ENCODE results near the gene LETM1. TPM values are rescaled to one million over a fixed set of nuclear protein-coding genes. Genes with fewer than 3 reads are reported as not detected.

Gene LETM1
- total RNA-seq, 5 donors from 2014 or later (not counting 1 experiment from before 2014, with no cell fraction given) = 35.4 to 60.3 (median 53.5) TPM

DNA sequence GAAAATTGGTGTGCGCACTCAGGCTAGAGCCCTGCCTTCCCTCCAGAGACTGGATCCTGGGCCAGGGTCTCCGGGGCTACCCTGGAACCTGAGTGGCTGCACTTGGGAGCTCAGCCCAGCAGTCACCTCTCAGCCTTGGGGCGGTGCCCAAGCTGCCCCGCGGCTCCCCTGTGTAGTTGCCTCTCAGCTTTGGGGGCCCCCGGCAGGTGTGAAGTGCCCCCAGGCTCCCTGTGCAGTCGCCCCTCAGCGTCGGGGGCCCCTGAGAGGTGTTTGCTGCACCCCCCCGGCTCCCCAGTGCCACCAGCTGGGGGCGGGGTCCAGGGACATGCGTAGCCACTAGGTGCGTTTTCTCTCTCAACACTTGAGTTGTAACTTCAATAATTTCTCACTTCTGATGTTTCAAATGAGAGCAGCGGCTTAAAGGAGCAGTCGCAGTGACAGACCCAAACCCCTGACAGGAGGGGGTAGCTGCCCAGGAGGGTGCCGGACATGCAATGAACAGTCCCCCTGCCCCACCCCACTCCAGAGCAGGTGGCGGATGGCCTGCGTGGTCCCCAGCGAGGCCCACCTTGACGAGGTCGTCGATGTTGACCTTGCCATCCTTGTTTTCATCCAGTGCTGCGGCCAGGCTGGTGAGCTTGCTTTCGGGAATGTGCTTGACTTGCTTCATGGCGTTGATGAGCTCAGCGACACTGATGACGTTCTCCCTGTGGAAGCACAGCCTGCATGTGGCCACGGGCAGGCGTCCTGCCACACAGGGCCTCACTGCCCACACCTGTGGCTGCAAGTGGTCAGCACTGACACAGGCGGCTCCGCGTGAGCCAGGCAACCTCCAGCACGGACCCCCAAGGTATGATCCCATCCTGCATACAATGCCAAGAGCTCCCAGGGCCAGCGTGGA, 40.6 kb downstream of the LETM1 start:
- no peak overlapping the region for H3K4me3 Mint-ChIP-seq
- no peak overlapping the region for H3K27ac Mint-ChIP-seq
- ChIA-PET POLR2A (interaction anchor here in 1 of 2 donors (0.6 kb wide), 1 partner anchor 79 kb away, joined by 7 read pairs; no protein-coding TSS in a partner anchor), CTCF (interaction anchor here in 1 of 2 donors (0.6 kb wide), 1 partner anchor 32 kb away, joined by 3 read pairs; no protein-coding TSS in a partner anchor)
- no peaks in the 10 kb centered on the region for H3K4me1 Mint-ChIP-seq
- WGBS (ENCODE audit: insufficient coverage) = 95% methylated on average over 33 of the region's 34 CpGs
- Histone ChIP-seq H3K27ac (ENCODE audit: low read length) (no peak overlapping the region), H3K9me3 (no peaks in the 10 kb centered on the region), H3K36me3 (ENCODE audit: control insufficient read depth in 2 of 2, extremely low read depth in 1 of 2, insufficient read depth in 1 of 2, low read length in 1 of 2) (peaks cover 31 to 62% of the 10 kb centered on the region in 2 donors), H3K27me3 (replicated peaks in 1 of 2; ENCODE audit: control insufficient read depth in 2 of 2, extremely low read depth in 1 of 2, insufficient read depth in 2 of 2, low read length in 1 of 2) (no peaks in the 10 kb centered on the region), H3K4me1 (ENCODE audit: control insufficient read depth in 1 of 2, extremely low read depth in 1 of 2, insufficient read depth in 2 of 2, low read length in 2 of 2) (peaks cover 0 to under 1% of the 10 kb centered on the region in 2 experiments), H3K4me3 (ENCODE audit: control insufficient read depth in 1 of 2, extremely low read depth in 1 of 2, low read length in 1 of 2) (no peak overlapping the region)
- DNase-seq (no peak), ATAC-seq (replicated peaks in 1 of 4) (no peak)
- H3K36me3 Mint-ChIP-seq = peaks cover 38% of the 10 kb centered on the region
- no peaks in the 10 kb centered on the region for H3K27me3 Mint-ChIP-seq
- H3K9me3 Mint-ChIP-seq = no peaks in the 10 kb centered on the region

GRCh38 chr4:1814453-1814852, 41.5 kb downstream of the LETM1 start:
- Mint-ChIP-seq H3K4me3 (no peak overlapping the region), H3K27me3 (no peaks in the 10 kb centered on the region), H3K9me3 (no peaks in the 10 kb centered on the region), H3K36me3 (peaks cover 29% of the 10 kb centered on the region), H3K4me1 (no peaks in the 10 kb centered on the region), H3K27ac (no peak overlapping the region)
- H3K9me3 ChIP-seq = no peaks in the 10 kb centered on the region
- H3K4me1 ChIP-seq (ENCODE audit: control insufficient read depth in 1 of 2, extremely low read depth in 1 of 2, insufficient read depth in 2 of 2, low read length in 2 of 2) = peaks cover 0 to 4% of the 10 kb centered on the region in 2 experiments
- peaks cover 29 to 56% of the 10 kb centered on the region in 2 donors for H3K36me3 ChIP-seq (ENCODE audit: control insufficient read depth in 2 of 2, extremely low read depth in 1 of 2, insufficient read depth in 1 of 2, low read length in 1 of 2)
- 94% methylated on average over 8 of the region's 8 CpGs for WGBS (ENCODE audit: insufficient coverage)
- ChIA-PET CTCF (no interaction called here), POLR2A (interaction anchor here in 1 of 2 donors (0.6 kb wide), 1 partner anchor 78 kb away, joined by 7 read pairs; no protein-coding TSS in a partner anchor)
- ATAC-seq (replicated peaks in 1 of 4) (no peak), DNase-seq (no peak)
- no peak overlapping the region for H3K27ac ChIP-seq (ENCODE audit: low read length)
- H3K4me3 ChIP-seq (ENCODE audit: control insufficient read depth in 1 of 2, extremely low read depth in 1 of 2, low read length in 1 of 2) = no peak overlapping the region
- H3K27me3 ChIP-seq (replicated peaks in 1 of 2; ENCODE audit: control insufficient read depth in 2 of 2, extremely low read depth in 1 of 2, insufficient read depth in 2 of 2, low read length in 1 of 2) = no peaks in the 10 kb centered on the region

DNA sequence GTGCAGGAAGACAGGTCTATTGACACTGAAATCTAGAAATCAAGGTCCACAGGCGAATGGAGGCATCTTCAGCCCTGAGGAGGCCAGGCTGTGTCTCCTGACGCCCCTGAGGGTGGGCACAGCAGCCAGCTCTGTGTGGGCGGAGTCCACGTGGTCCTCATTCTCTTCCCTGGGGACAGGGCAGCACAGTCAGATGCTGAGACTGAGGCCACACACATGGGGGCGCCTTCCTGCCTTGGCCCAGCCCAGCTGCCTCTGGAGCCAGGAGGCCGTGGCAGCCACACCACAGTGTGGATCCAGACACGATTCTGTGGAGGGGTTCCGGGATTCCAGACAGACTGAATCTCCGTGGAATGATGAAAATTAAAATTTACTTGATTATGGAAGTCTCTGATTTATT, 42.0 kb downstream of the LETM1 start:
- Histone ChIP-seq H3K27ac (ENCODE audit: low read length) (no peak overlapping the region), H3K4me3 (ENCODE audit: control insufficient read depth in 1 of 2, extremely low read depth in 1 of 2, low read length in 1 of 2) (no peak overlapping the region), H3K4me1 (ENCODE audit: control insufficient read depth in 1 of 2, extremely low read depth in 1 of 2, insufficient read depth in 2 of 2, low read length in 2 of 2) (peaks cover 0 to 4% of the 10 kb centered on the region in 2 experiments), H3K27me3 (replicated peaks in 1 of 2; ENCODE audit: control insufficient read depth in 2 of 2, extremely low read depth in 1 of 2, insufficient read depth in 2 of 2, low read length in 1 of 2) (no peaks in the 10 kb centered on the region), H3K36me3 (ENCODE audit: control insufficient read depth in 2 of 2, extremely low read depth in 1 of 2, insufficient read depth in 1 of 2, low read length in 1 of 2) (peaks cover 23 to 50% of the 10 kb centered on the region in 2 donors), H3K9me3 (no peaks in the 10 kb centered on the region)
- ATAC-seq (replicated peaks in 1 of 4) (no peak), DNase-seq (no peak)
- ChIA-PET POLR2A (no interaction called here), CTCF (no interaction called here)
- H3K9me3 Mint-ChIP-seq = no peaks in the 10 kb centered on the region
- peaks cover 25% of the 10 kb centered on the region for H3K36me3 Mint-ChIP-seq
- H3K27me3 Mint-ChIP-seq = no peaks in the 10 kb centered on the region
- no peaks in the 10 kb centered on the region for H3K4me1 Mint-ChIP-seq
- 90% methylated on average over 5 of the region's 9 CpGs for WGBS (ENCODE audit: insufficient coverage)
- H3K27ac Mint-ChIP-seq = no peak overlapping the region
- no peak overlapping the region for H3K4me3 Mint-ChIP-seq

DNA sequence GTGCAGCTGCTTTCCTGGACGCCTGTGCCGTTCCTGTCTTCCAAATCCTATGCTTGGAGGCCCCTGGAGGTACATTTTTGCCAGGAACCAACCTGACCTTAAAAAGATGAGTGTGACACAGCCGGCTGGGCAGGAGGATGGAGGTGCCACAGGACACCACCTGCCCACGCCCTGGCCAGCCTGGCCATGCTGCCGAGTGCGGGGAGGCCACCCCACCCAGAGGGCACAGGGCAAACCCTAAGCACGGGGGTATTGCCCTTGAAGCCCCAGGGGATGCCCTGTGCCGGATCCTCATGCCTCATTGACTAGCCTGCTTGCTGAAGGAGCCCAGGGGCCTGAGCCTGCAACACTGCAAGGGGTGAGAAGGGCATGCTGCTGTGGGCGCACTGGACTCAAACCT, 42.7 kb downstream of the LETM1 start:
- H3K9me3 ChIP-seq = no peaks in the 10 kb centered on the region
- ChIA-PET CTCF (no interaction called here), POLR2A (no interaction called here)
- Mint-ChIP-seq H3K9me3 (no peaks in the 10 kb centered on the region), H3K4me1 (no peaks in the 10 kb centered on the region), H3K4me3 (no peak overlapping the region), H3K36me3 (peaks cover 25% of the 10 kb centered on the region), H3K27ac (no peak overlapping the region), H3K27me3 (no peaks in the 10 kb centered on the region)
- no peak for ATAC-seq (replicated peaks in 1 of 4)
- no peaks in the 10 kb centered on the region for H3K27me3 ChIP-seq (replicated peaks in 1 of 2; ENCODE audit: control insufficient read depth in 2 of 2, extremely low read depth in 1 of 2, insufficient read depth in 2 of 2, low read length in 1 of 2)
- no peak overlapping the region for H3K4me3 ChIP-seq (ENCODE audit: control insufficient read depth in 1 of 2, extremely low read depth in 1 of 2, low read length in 1 of 2)
- peaks cover 22 to 47% of the 10 kb centered on the region in 2 donors for H3K36me3 ChIP-seq (ENCODE audit: control insufficient read depth in 2 of 2, extremely low read depth in 1 of 2, insufficient read depth in 1 of 2, low read length in 1 of 2)
- WGBS (ENCODE audit: insufficient coverage) = 95% methylated on average over 9 of the region's 9 CpGs
- DNase-seq = no peak
- H3K4me1 ChIP-seq (ENCODE audit: control insufficient read depth in 1 of 2, extremely low read depth in 1 of 2, insufficient read depth in 2 of 2, low read length in 2 of 2) = peaks cover 0 to 4% of the 10 kb centered on the region in 2 experiments
- no peak overlapping the region for H3K27ac ChIP-seq (ENCODE audit: low read length)

DNA sequence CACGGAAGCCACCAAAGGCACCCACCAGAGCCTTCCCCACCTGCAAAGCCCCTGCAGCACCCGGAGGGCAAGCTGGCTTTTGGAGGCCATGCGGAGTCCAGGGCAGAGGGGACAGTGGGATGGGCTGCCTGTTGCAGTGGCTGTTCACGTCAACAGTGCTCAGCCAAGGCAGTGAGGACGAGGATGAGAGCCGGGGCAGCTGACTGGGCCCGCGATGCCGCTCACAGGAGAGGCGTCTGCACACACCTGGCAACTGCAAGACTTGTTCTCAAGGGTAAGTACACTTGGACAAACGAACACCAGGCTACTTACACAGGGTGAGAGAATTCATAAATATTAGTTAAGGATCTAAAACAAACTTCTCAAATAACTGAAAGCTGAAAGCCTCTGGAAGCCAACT, 43.2 kb downstream of the LETM1 start:
- Mint-ChIP-seq H3K4me3 (no peak overlapping the region), H3K27me3 (no peaks in the 10 kb centered on the region), H3K27ac (no peak overlapping the region), H3K4me1 (no peaks in the 10 kb centered on the region), H3K36me3 (peaks cover 25% of the 10 kb centered on the region), H3K9me3 (no peaks in the 10 kb centered on the region)
- Histone ChIP-seq H3K27me3 (replicated peaks in 1 of 2; ENCODE audit: control insufficient read depth in 2 of 2, extremely low read depth in 1 of 2, insufficient read depth in 2 of 2, low read length in 1 of 2) (no peaks in the 10 kb centered on the region), H3K9me3 (no peaks in the 10 kb centered on the region), H3K4me3 (ENCODE audit: control insufficient read depth in 1 of 2, extremely low read depth in 1 of 2, low read length in 1 of 2) (no peak overlapping the region), H3K4me1 (ENCODE audit: control insufficient read depth in 1 of 2, extremely low read depth in 1 of 2, insufficient read depth in 2 of 2, low read length in 2 of 2) (peaks cover 0 to 4% of the 10 kb centered on the region in 2 experiments), H3K36me3 (ENCODE audit: control insufficient read depth in 2 of 2, extremely low read depth in 1 of 2, insufficient read depth in 1 of 2, low read length in 1 of 2) (peaks cover 22 to 43% of the 10 kb centered on the region in 2 donors), H3K27ac (ENCODE audit: low read length) (no peak overlapping the region)
- DNase-seq (no peak), ATAC-seq (replicated peaks in 1 of 4) (no peak)
- 98% methylated on average over 10 of the region's 11 CpGs for WGBS (ENCODE audit: insufficient coverage)
- CTCF ChIA-PET = interaction anchor here in 1 of 2 donors (1.0 kb wide), 1 partner anchor 86 kb away, joined by 3 read pairs; no protein-coding TSS in a partner anchor
- POLR2A ChIA-PET = no interaction called here

DNA sequence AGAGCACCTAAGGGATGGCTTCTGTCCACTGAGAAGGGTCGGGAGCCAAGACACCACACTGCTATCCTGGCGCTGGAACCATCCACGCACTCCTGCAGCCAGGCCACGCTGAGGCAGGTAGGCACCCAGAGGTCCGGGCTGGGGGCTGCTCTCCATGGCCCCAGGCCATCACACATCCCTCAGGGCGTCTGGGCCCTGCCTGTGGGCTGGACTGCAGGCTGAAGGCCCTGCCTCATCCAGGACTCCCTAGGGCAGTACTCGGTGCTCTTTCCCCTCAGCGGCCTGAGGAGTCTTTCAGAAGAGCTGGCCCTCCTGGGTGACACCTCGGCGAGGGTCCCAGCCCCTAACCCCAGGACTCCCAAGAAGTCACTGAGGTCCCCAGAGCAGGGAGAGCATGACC, 45.2 kb downstream of the LETM1 start:
- no peak for DNase-seq
- Mint-ChIP-seq H3K4me1 (no peaks in the 10 kb centered on the region), H3K9me3 (no peaks in the 10 kb centered on the region), H3K4me3 (no peak overlapping the region), H3K36me3 (peaks cover 15% of the 10 kb centered on the region), H3K27me3 (no peaks in the 10 kb centered on the region), H3K27ac (no peak overlapping the region)
- peaks cover 17 to 23% of the 10 kb centered on the region in 2 donors for H3K36me3 ChIP-seq (ENCODE audit: control insufficient read depth in 2 of 2, extremely low read depth in 1 of 2, insufficient read depth in 1 of 2, low read length in 1 of 2)
- CTCF ChIA-PET = interaction anchor here in 1 of 2 donors (0.6 kb wide), 1 partner anchor 875 kb away, joined by 3 read pairs; no protein-coding TSS in a partner anchor
- POLR2A ChIA-PET = no interaction called here
- H3K4me3 ChIP-seq (ENCODE audit: control insufficient read depth in 1 of 2, extremely low read depth in 1 of 2, low read length in 1 of 2) = no peak overlapping the region
- no peaks in the 10 kb centered on the region for H3K9me3 ChIP-seq
- H3K27me3 ChIP-seq (replicated peaks in 1 of 2; ENCODE audit: control insufficient read depth in 2 of 2, extremely low read depth in 1 of 2, insufficient read depth in 2 of 2, low read length in 1 of 2) = no peaks in the 10 kb centered on the region
- WGBS (ENCODE audit: insufficient coverage) = 91% methylated on average over 7 of the region's 10 CpGs
- no peak for ATAC-seq (replicated peaks in 1 of 4)
- peaks cover 0 to 4% of the 10 kb centered on the region in 2 experiments for H3K4me1 ChIP-seq (ENCODE audit: control insufficient read depth in 1 of 2, extremely low read depth in 1 of 2, insufficient read depth in 2 of 2, low read length in 2 of 2)
- H3K27ac ChIP-seq (ENCODE audit: low read length) = no peak overlapping the region

All from T-cell (primary cell).